Suprapubic skin (tissue), 4 donors: ENCODE measurements around the gene KCNT1. TPM values are rescaled to one million over a fixed set of nuclear protein-coding genes. Genes with fewer than 3 reads are reported as not detected.
A peak's percentile ranks its signal among the peaks of the same experiment; 100 is the strongest.

Experiments
- DNase-seq, 2 donors: peaks; one replicate each; pipeline ENCODE4 v3.0.0-alpha.2; 2019; ENCODE audit warnings: low spot score in 2 of 2
- H3K27ac ChIP-seq: fragments of 200-600 bp; sonication (generic); one replicate; pipeline ENCODE4 v1.5.1; 2019
- H3K27me3 ChIP-seq: fragments of 200-600 bp; sonication (generic); one replicate; pipeline ENCODE4 v1.5.1; 2019
- H3K36me3 ChIP-seq: fragments of 200-600 bp; sonication (generic); one replicate; pipeline ENCODE4 v1.5.1; 2019
- H3K4me1 ChIP-seq: fragments of 200-600 bp; sonication (generic); one replicate; pipeline ENCODE4 v1.5.1; 2019
- H3K4me3 ChIP-seq: fragments of 200-600 bp; sonication (generic); one replicate; pipeline ENCODE4 v1.5.1; 2019; ENCODE audit warnings: mild to moderate bottlenecking
- H3K9me3 ChIP-seq: fragments of 200-600 bp; sonication (generic); one replicate; pipeline ENCODE4 v1.5.1; 2019
- EP300 ChIP-seq: sonication (generic); formaldehyde crosslinking; IDR thresholded peaks from one replicate; pipeline ENCODE4 v1.6.1; 2017; ENCODE audit warnings: antibody characterized with exemption
- POLR2A ChIP-seq, 2 donors: fragments of 450-650 bp; IDR thresholded peaks; one replicate each; pipeline ENCODE4 v1.6.1; 2017; ENCODE audit warnings: antibody characterized with exemption in 2 of 2, mild to moderate bottlenecking in 2 of 2, moderate library complexity in 2 of 2
- POLR2AphosphoS5 ChIP-seq, 3 donors: sonication (generic); formaldehyde crosslinking; IDR thresholded peaks; one replicate each; pipeline ENCODE4 v1.6.1; 2017; ENCODE audit warnings: antibody characterized with exemption in 3 of 3
- WGBS: methylation state at CpG from one replicate; pipeline ENCODE4 v1.1.5; 2018; 5-methylcytosine and 5-hydroxymethylcytosine counted together
- total RNA-seq, 4 donors: library from RNA; depleted of rRNA; stranded (reverse); fragments of >200 nt; gene quantifications; one replicate each; pipeline ENCODE4 v1.1.0, GENCODE V29; 2016
- TF ChIP-seq, protein P1 (sequence below), 2 donors: fragments of 200-600 bp in 1 of 2; fragments of 450-650 bp in 1 of 2; sonication (generic) in 1 of 2; IDR thresholded peaks; one replicate each; pipeline ENCODE4 v1.5.1; 2016 to 2019; ENCODE audit warnings: antibody characterized with exemption in 2 of 2, mild to moderate bottlenecking in 1 of 2, moderate library complexity in 1 of 2

The KCNT1 gene
- total RNA-seq, 4 donors from 2014 or later = 0.10 to 0.23 TPM; not detected in 2

DNA sequence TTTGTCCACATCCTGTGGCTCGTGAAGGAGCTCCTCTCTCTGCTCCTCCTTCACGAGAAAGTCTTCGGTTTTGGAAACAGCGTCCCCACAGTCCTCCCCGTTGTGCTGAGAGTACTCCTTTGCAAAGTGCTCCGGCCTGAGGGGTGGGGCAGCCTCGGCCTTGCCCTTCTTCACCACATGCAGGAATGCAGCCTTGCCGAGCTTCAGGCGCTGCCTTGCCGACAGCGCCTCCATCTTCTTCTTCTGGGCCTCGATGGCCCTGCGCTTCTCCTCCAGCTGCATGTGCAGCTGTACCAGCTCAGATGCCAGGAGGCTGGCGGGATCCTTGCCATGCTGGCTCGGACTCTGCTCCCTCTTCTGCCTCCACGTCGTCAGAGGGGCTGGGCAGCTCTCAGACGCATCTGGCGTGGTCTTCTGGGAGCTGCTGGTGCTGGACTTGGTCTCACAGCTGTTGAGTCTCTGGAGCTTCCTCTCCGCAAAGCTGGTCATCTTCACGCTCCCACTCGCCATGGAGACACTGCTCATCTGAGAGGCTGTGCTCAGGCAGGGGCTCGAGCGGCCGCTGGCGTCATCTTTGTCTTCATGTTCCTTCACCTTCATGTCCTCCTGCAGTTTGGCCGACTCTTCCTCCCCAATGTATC lies 119.9 kb downstream of the KCNT1 start:
- Histone ChIP-seq H3K27me3 (no peaks in the 10 kb centered on the region), H3K36me3 (peaks cover 84% of the 10 kb centered on the region), H3K27ac (no peak overlapping the region), H3K4me1 (no peaks in the 10 kb centered on the region), H3K4me3 (no peak overlapping the region), H3K9me3 (no peaks in the 10 kb centered on the region)
- WGBS = 94% methylated on average over 23 of the region's 27 CpGs
- TF ChIP-seq EP300 (no peak), POLR2AphosphoS5 (IDR thresholded peaks at IDR 0.05) (no peak), POLR2A (IDR thresholded peaks at IDR 0.05) (no peak)
- TF ChIP-seq, protein P1, sequence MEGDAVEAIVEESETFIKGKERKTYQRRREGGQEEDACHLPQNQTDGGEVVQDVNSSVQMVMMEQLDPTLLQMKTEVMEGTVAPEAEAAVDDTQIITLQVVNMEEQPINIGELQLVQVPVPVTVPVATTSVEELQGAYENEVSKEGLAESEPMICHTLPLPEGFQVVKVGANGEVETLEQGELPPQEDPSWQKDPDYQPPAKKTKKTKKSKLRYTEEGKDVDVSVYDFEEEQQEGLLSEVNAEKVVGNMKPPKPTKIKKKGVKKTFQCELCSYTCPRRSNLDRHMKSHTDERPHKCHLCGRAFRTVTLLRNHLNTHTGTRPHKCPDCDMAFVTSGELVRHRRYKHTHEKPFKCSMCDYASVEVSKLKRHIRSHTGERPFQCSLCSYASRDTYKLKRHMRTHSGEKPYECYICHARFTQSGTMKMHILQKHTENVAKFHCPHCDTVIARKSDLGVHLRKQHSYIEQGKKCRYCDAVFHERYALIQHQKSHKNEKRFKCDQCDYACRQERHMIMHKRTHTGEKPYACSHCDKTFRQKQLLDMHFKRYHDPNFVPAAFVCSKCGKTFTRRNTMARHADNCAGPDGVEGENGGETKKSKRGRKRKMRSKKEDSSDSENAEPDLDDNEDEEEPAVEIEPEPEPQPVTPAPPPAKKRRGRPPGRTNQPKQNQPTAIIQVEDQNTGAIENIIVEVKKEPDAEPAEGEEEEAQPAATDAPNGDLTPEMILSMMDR (IDR thresholded peaks at IDR 0.05) = no peak
- peak in 1 of 2 donors; percentile 42 for DNase-seq

DNA sequence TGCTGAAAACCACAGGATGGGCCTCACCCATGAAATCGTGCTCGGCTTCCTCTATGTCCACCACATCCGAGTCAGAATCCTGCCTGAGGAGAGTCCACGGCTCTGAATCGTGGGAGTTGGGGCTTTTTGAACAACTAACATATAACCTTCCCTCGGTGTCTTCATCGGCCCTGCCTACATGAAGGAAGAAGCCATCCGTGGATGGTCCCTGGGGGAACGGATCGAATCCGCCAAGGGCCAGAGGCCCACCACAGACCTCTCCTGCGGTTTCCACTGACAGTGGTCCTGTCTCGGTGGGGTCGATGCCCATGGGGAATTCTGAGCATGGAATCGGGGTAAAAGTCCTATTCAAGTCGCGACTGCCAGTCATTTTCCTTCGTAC lies 120.4 kb downstream of the KCNT1 start:
- no peaks in the 10 kb centered on the region for H3K9me3 ChIP-seq
- H3K4me3 ChIP-seq = no peak overlapping the region
- no peaks in the 10 kb centered on the region for H3K27me3 ChIP-seq
- no peaks in the 10 kb centered on the region for H3K4me1 ChIP-seq
- DNase-seq = peak in 1 of 2 donors; percentile 13
- H3K36me3 ChIP-seq = peaks cover 79% of the 10 kb centered on the region
- H3K27ac ChIP-seq = no peak overlapping the region
- TF ChIP-seq, protein P1 (IDR thresholded peaks at IDR 0.05) = no peak
- TF ChIP-seq POLR2A (IDR thresholded peaks at IDR 0.05) (no peak), EP300 (no peak), POLR2AphosphoS5 (IDR thresholded peaks at IDR 0.05) (no peak)
- 94% methylated on average over 18 of the region's 18 CpGs for WGBS

DNA sequence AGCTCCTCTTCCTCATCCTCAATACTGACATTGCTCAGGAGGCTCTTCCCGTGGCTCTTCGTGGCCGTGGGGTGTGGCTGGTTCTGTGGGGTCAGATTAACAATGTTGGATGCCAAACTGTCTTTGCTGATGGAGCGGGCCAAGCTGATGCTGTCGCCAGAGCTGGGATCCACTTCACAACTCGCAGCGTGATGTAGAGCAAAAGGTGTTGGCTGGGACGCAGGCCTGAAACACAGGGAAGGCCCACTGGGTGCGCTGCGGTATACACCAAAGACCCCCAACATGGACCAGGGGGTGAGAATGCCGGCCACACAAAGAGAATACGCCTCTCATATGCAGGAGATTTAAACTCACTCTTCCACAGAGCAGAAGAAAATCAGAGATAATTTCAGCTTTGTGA lies 121.1 kb downstream of the KCNT1 start:
- Histone ChIP-seq H3K27ac (no peak overlapping the region), H3K36me3 (peaks cover 76% of the 10 kb centered on the region), H3K27me3 (no peaks in the 10 kb centered on the region), H3K4me3 (no peak overlapping the region), H3K4me1 (no peaks in the 10 kb centered on the region), H3K9me3 (no peaks in the 10 kb centered on the region)
- WGBS = 95% methylated on average over 12 of the region's 12 CpGs
- TF ChIP-seq POLR2AphosphoS5 (IDR thresholded peaks at IDR 0.05) = no peak
- TF ChIP-seq, protein P1 (IDR thresholded peaks at IDR 0.05) = no peak
- TF ChIP-seq POLR2A (IDR thresholded peaks at IDR 0.05) = no peak
- no peak for TF ChIP-seq EP300
- DNase-seq = peak in 1 of 2 donors; percentile 31

DNA sequence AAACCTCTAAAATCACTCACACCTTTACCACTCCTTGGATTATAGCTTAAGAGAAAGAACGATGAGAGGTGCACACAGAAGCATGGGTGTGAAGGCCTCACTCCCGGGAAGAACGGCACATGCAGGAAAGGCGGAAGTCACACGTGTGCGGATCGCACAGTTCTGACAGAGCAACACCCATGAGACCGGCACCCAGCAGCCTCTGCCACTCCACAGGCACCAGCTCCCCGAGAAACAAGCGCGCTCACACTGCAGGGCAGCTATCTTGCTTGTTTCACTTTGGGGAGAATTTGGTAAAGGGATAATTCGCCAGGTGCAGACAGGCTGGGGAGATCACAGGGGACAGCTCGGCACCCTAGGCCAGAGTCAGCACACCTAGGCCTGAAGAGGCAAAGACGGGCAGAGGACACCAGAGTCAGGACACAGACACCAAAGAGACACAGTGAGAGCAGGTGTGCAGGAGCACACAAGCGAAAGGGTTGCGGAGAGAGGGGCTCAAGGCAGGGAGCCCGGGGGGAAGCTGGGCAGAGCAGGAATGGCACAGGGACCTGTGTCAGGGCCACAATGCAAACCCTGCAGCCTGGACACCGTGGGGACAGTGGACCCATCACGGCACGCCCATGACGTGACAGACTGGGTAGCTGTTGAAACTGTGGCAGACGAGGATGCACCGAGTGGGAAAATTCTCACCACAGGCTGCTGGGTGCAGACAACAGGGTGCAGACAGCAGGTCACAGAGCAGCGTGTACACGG lies 123.6 kb downstream of the KCNT1 start:
- Histone ChIP-seq H3K9me3 (no peaks in the 10 kb centered on the region), H3K27ac (no peak overlapping the region), H3K27me3 (no peaks in the 10 kb centered on the region), H3K36me3 (peaks cover 54% of the 10 kb centered on the region), H3K4me3 (no peak overlapping the region), H3K4me1 (no peaks in the 10 kb centered on the region)
- TF ChIP-seq POLR2AphosphoS5 (IDR thresholded peaks at IDR 0.05) = no peak
- TF ChIP-seq, protein P1 (IDR thresholded peaks at IDR 0.05) = no peak
- TF ChIP-seq EP300 = no peak
- TF ChIP-seq POLR2A (IDR thresholded peaks at IDR 0.05) = no peak
- 93% methylated on average over 25 of the region's 25 CpGs for whole genome bisulfite sequencing
- DNase-seq = no peak

DNA sequence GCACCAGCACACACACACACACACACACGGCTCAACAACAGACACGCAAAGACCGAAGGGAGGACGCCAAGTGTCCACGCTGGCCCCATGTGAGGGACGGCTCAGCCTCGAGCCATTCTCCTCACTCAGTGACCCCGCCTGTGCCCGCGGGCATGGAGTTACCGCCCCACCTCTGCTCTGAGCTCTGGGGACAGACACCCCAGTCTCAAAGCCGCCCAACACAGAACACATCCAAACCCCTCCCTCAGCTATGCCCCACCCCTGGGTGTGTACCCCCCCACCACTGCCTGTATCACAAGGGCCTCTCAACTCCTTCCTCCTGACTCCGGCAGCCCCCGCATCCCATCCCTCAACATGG lies 124.2 kb downstream of the KCNT1 start:
- peaks cover 48% of the 10 kb centered on the region for H3K36me3 ChIP-seq
- H3K27ac ChIP-seq = no peak overlapping the region
- 85% methylated on average over 6 of the region's 14 CpGs for WGBS
- no peak for DNase-seq
- no peaks in the 10 kb centered on the region for H3K9me3 ChIP-seq
- H3K27me3 ChIP-seq = no peaks in the 10 kb centered on the region
- no peak overlapping the region for H3K4me3 ChIP-seq
- no peaks in the 10 kb centered on the region for H3K4me1 ChIP-seq
- TF ChIP-seq, protein P1 (IDR thresholded peaks at IDR 0.05) = no peak
- no peak for TF ChIP-seq POLR2AphosphoS5 (IDR thresholded peaks at IDR 0.05)
- no peak for TF ChIP-seq EP300
